ENCODE data around the gene WASHC2C. TPM values are rescaled to one million over a fixed set of nuclear protein-coding genes. Genes with fewer than 3 reads are reported as not detected.
"Not testable (repeated sequence)": the region's sequence is repeated elsewhere in the genome, so short reads cannot be mapped to it uniquely, and the experiment has no call there.

WASHC2C gene
- total and polyA plus RNA-seq, 2 of the 8 experiments (the other 6 are each of a cell fraction or from before 2014, with no cell fraction given) = 8.0 to 28.1 TPM

GRCh38 chr10:45752210-45752609, 25.1 kb downstream of the WASHC2C start:
- POLR2A ChIA-PET (ENCODE audit: partially characterized antibody); H3K4ac ChIP-seq (replicated peaks; ENCODE audit: insufficient read length, low read depth, low read length); H2BK15ac ChIP-seq (ENCODE audit: low read length); H3K14ac ChIP-seq (ENCODE audit: insufficient read length); H3K27me3 ChIP-seq (replicated peaks in 1 of 4; ENCODE audit: control insufficient read depth in 3 of 4, extremely low read depth in 1 of 4, insufficient read depth in 3 of 4, low read length in 3 of 4); H3K4me1 ChIP-seq (replicated peaks in 1 of 4; ENCODE audit: control insufficient read depth in 3 of 4, insufficient read depth in 4 of 4, low read length in 3 of 4); H4K8ac ChIP-seq (ENCODE audit: extremely low read depth, insufficient read depth, low read length); H3K4me3 ChIP-seq (ENCODE audit: extremely low read depth in 1 of 4, insufficient read depth in 2 of 4, low read depth in 3 of 4, low read length in 4 of 4); H2BK12ac ChIP-seq (ENCODE audit: low read depth, low read length); H3K9ac ChIP-seq (replicated peaks in 1 of 4; ENCODE audit: extremely low read depth in 1 of 4, low read depth in 3 of 4, low read length in 3 of 4); H3K56ac ChIP-seq (replicated peaks; ENCODE audit: insufficient read length, low read depth, low read length); H3K36me3 ChIP-seq (ENCODE audit: control insufficient read depth in 2 of 4, insufficient read depth in 4 of 4, low read length in 3 of 4); H2AFZ ChIP-seq (ENCODE audit: low read length); H3K4me2 ChIP-seq (ENCODE audit: insufficient read depth in 1 of 2, low read depth in 2 of 2, low read length in 2 of 2); DNase-seq (ENCODE audit: low read depth in 1 of 2, low spot score in 2 of 2); H3K23me2 ChIP-seq (ENCODE audit: low read depth, low read length); H4K20me1 ChIP-seq (replicated peaks in 1 of 2; ENCODE audit: control insufficient read depth in 1 of 2, insufficient read depth in 2 of 2, low read length in 2 of 2); H4K91ac ChIP-seq (replicated peaks; ENCODE audit: insufficient read length, low read length); H3K23ac ChIP-seq (ENCODE audit: insufficient read length); CTCF ChIA-PET (ENCODE audit: partially characterized antibody); H2AK5ac ChIP-seq (ENCODE audit: low read depth, low read length); H3K27ac ChIP-seq (ENCODE audit: low read depth, low read length); FAIRE-seq; H2BK120ac ChIP-seq (replicated peaks; ENCODE audit: low read depth, low read length); H3K79me2 ChIP-seq (ENCODE audit: control insufficient read depth in 1 of 2, insufficient read depth in 2 of 2, low read length in 2 of 2); H3K79me1 ChIP-seq (ENCODE audit: low read depth, low read length); H4K5ac ChIP-seq (ENCODE audit: insufficient read length, low read depth, low read length); H3K18ac ChIP-seq (ENCODE audit: extremely low read depth, low read length); H2BK5ac ChIP-seq (ENCODE audit: low read depth, low read length); H2BK20ac ChIP-seq (ENCODE audit: low read length); H3K9me3 ChIP-seq (ENCODE audit: insufficient read depth in 2 of 2, low read depth in 1 of 2, low read length in 1 of 2): not testable (repeated sequence)
- 98% methylated on average over 4 of the region's 5 CpGs; no CpG with 5 or more reads in 1 of the 2 experiments for WGBS, 2 experiments (ENCODE audit: extremely low coverage in 1 of 2, insufficient coverage in 1 of 2, insufficient read length in 1 of 2, insufficient replicate concordance in 2 of 2, low coverage in 1 of 2, low lambda C conversion rate in 2 of 2, missing lambda C conversion rate in 1 of 2)

GRCh38 chr10:45753979-45754495, 27.0 kb downstream of the WASHC2C start:
- H3K36me3 ChIP-seq (ENCODE audit: control insufficient read depth in 2 of 4, insufficient read depth in 4 of 4, low read length in 3 of 4); H3K27me3 ChIP-seq (replicated peaks in 1 of 4; ENCODE audit: control insufficient read depth in 3 of 4, extremely low read depth in 1 of 4, insufficient read depth in 3 of 4, low read length in 3 of 4); H3K4me3 ChIP-seq (ENCODE audit: extremely low read depth in 1 of 4, insufficient read depth in 2 of 4, low read depth in 3 of 4, low read length in 4 of 4); H2BK12ac ChIP-seq (ENCODE audit: low read depth, low read length); H3K4me2 ChIP-seq (ENCODE audit: insufficient read depth in 1 of 2, low read depth in 2 of 2, low read length in 2 of 2); H2BK15ac ChIP-seq (ENCODE audit: low read length); H2AK5ac ChIP-seq (ENCODE audit: low read depth, low read length); H3K9ac ChIP-seq (replicated peaks in 1 of 4; ENCODE audit: extremely low read depth in 1 of 4, low read depth in 3 of 4, low read length in 3 of 4); H4K5ac ChIP-seq (ENCODE audit: insufficient read length, low read depth, low read length); POLR2A ChIA-PET (ENCODE audit: partially characterized antibody); H2BK120ac ChIP-seq (replicated peaks; ENCODE audit: low read depth, low read length); H4K91ac ChIP-seq (replicated peaks; ENCODE audit: insufficient read length, low read length); H3K23me2 ChIP-seq (ENCODE audit: low read depth, low read length); H3K9me3 ChIP-seq (ENCODE audit: insufficient read depth in 2 of 2, low read depth in 1 of 2, low read length in 1 of 2); H3K79me1 ChIP-seq (ENCODE audit: low read depth, low read length); H4K8ac ChIP-seq (ENCODE audit: extremely low read depth, insufficient read depth, low read length); CTCF ChIA-PET (ENCODE audit: partially characterized antibody); H3K14ac ChIP-seq (ENCODE audit: insufficient read length); H3K4ac ChIP-seq (replicated peaks; ENCODE audit: insufficient read length, low read depth, low read length); H3K18ac ChIP-seq (ENCODE audit: extremely low read depth, low read length); H4K20me1 ChIP-seq (replicated peaks in 1 of 2; ENCODE audit: control insufficient read depth in 1 of 2, insufficient read depth in 2 of 2, low read length in 2 of 2); H2BK20ac ChIP-seq (ENCODE audit: low read length); DNase-seq (ENCODE audit: low read depth in 1 of 2, low spot score in 2 of 2); H3K27ac ChIP-seq (ENCODE audit: low read depth, low read length); H3K23ac ChIP-seq (ENCODE audit: insufficient read length); H3K56ac ChIP-seq (replicated peaks; ENCODE audit: insufficient read length, low read depth, low read length); FAIRE-seq; H2BK5ac ChIP-seq (ENCODE audit: low read depth, low read length); H3K4me1 ChIP-seq (replicated peaks in 1 of 4; ENCODE audit: control insufficient read depth in 3 of 4, insufficient read depth in 4 of 4, low read length in 3 of 4); H3K79me2 ChIP-seq (ENCODE audit: control insufficient read depth in 1 of 2, insufficient read depth in 2 of 2, low read length in 2 of 2); H2AFZ ChIP-seq (ENCODE audit: low read length): not testable (repeated sequence)
- 92% methylated on average over 6 of the region's 7 CpGs; no CpG with 5 or more reads in 1 of the 2 experiments for WGBS, 2 experiments (ENCODE audit: extremely low coverage in 1 of 2, insufficient coverage in 1 of 2, insufficient read length in 1 of 2, insufficient replicate concordance in 2 of 2, low coverage in 1 of 2, low lambda C conversion rate in 2 of 2, missing lambda C conversion rate in 1 of 2)
